ENCODE data around the gene FBXO11. TPM values are rescaled to one million over a fixed set of nuclear protein-coding genes. Genes with fewer than 3 reads are reported as not detected.

Gene FBXO11
- total RNA-seq, 1 experiment from 2014 or later, result 58.9 TPM

DNA sequence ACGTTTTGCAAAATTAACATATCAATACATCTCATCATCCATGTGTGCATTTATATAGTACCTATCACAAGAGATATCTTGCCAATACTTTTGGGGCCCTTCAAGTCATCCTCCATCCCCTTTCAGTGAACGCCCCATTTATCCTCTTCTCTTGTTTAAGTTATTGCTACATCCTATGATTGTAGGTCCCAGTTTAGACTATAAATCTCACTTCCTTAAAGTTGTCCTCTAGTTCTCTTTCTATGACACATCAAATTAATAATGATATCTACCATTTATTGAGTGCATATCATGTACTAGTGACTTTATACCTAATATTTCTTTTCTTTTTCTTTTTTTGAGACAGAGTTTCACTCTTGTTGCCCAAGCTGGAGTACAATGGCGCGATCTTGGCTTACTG, 28.8 kb upstream of the FBXO11 start:
- Histone ChIP-seq H3K9me3 (ENCODE audit: control insufficient read depth, insufficient read depth, low read depth, low read length) (no peaks in the 10 kb centered on the region), H3K27me3 (ENCODE audit: control insufficient read depth, insufficient read depth, low read length) (no peaks in the 10 kb centered on the region), H3K36me3 (ENCODE audit: control insufficient read depth, insufficient read depth, low read length) (no peaks in the 10 kb centered on the region), H3K27ac (ENCODE audit: low read length) (no peak overlapping the region), H3K4me3 (ENCODE audit: low read depth in 2 of 2, low read length in 2 of 2) (no peak overlapping the region), H3K4me1 (ENCODE audit: control insufficient read depth, insufficient read depth, low read length) (no peaks in the 10 kb centered on the region)
- CTCF ChIA-PET, result no interaction called here
- TF ChIP-seq, protein P1, sequence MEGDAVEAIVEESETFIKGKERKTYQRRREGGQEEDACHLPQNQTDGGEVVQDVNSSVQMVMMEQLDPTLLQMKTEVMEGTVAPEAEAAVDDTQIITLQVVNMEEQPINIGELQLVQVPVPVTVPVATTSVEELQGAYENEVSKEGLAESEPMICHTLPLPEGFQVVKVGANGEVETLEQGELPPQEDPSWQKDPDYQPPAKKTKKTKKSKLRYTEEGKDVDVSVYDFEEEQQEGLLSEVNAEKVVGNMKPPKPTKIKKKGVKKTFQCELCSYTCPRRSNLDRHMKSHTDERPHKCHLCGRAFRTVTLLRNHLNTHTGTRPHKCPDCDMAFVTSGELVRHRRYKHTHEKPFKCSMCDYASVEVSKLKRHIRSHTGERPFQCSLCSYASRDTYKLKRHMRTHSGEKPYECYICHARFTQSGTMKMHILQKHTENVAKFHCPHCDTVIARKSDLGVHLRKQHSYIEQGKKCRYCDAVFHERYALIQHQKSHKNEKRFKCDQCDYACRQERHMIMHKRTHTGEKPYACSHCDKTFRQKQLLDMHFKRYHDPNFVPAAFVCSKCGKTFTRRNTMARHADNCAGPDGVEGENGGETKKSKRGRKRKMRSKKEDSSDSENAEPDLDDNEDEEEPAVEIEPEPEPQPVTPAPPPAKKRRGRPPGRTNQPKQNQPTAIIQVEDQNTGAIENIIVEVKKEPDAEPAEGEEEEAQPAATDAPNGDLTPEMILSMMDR (IDR thresholded peaks at IDR 0.05), result no peak
- POLR2A ChIA-PET, result no interaction called here
- BruUV-seq (replicated peaks), result no TSS peak
- ATAC-seq, result no peak
- intact Hi-C loops (cut with micrococcal nuclease; ENCODE audit: unreplicated experiment), result no loop called here
- DNase-seq (ENCODE audit: low read depth, low spot score), result no peak
- in situ Hi-C loops (cut with HindIII; ENCODE audit: low pct_unique_long_range_greater_than_20kb, low sequenced_read_pairs), result no loop called here

DNA sequence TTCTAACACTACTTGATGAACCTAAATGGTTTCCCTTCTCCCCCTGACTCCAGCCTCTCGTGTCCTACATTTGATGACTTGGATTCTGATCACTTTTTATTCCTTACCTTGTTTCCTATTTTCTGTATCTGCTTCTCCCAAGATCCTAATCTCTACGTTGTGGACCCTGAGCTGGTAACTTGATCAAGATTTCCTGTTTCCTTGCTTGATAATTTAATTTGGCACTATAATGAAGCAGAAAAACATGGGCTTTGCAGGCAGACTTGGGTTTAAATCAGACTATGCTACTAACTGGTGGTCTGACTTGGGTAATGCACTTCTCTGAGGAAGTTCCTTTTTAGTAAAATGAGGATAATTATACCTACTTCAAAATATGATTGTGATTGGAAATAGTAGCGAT, 11.7 kb upstream of the FBXO11 start:
- DNase-seq (ENCODE audit: low read depth, low spot score), result no peak
- in situ Hi-C loops (cut with HindIII; ENCODE audit: low pct_unique_long_range_greater_than_20kb, low sequenced_read_pairs) (no loop called here), intact Hi-C loops (cut with micrococcal nuclease; ENCODE audit: unreplicated experiment) (no loop called here)
- Histone ChIP-seq H3K27ac (ENCODE audit: low read length) (no peak overlapping the region), H3K4me3 (ENCODE audit: low read depth in 2 of 2, low read length in 2 of 2) (no peak overlapping the region), H3K4me1 (ENCODE audit: control insufficient read depth, insufficient read depth, low read length) (no peaks in the 10 kb centered on the region), H3K36me3 (ENCODE audit: control insufficient read depth, insufficient read depth, low read length) (no peaks in the 10 kb centered on the region), H3K9me3 (ENCODE audit: control insufficient read depth, insufficient read depth, low read depth, low read length) (no peaks in the 10 kb centered on the region), H3K27me3 (ENCODE audit: control insufficient read depth, insufficient read depth, low read length) (no peaks in the 10 kb centered on the region)
- CTCF ChIA-PET, result no interaction called here
- no TSS peak for BruUV-seq (replicated peaks)
- no peak for ATAC-seq
- TF ChIP-seq, protein P1 (IDR thresholded peaks at IDR 0.05), result no peak
- TF ChIP-seq SIN3A (IDR thresholded peaks at IDR 0.05; ENCODE audit: borderline replicate concordance, insufficient read depth, low read depth, low read length), result no peak
- TF ChIP-seq, protein P2, sequence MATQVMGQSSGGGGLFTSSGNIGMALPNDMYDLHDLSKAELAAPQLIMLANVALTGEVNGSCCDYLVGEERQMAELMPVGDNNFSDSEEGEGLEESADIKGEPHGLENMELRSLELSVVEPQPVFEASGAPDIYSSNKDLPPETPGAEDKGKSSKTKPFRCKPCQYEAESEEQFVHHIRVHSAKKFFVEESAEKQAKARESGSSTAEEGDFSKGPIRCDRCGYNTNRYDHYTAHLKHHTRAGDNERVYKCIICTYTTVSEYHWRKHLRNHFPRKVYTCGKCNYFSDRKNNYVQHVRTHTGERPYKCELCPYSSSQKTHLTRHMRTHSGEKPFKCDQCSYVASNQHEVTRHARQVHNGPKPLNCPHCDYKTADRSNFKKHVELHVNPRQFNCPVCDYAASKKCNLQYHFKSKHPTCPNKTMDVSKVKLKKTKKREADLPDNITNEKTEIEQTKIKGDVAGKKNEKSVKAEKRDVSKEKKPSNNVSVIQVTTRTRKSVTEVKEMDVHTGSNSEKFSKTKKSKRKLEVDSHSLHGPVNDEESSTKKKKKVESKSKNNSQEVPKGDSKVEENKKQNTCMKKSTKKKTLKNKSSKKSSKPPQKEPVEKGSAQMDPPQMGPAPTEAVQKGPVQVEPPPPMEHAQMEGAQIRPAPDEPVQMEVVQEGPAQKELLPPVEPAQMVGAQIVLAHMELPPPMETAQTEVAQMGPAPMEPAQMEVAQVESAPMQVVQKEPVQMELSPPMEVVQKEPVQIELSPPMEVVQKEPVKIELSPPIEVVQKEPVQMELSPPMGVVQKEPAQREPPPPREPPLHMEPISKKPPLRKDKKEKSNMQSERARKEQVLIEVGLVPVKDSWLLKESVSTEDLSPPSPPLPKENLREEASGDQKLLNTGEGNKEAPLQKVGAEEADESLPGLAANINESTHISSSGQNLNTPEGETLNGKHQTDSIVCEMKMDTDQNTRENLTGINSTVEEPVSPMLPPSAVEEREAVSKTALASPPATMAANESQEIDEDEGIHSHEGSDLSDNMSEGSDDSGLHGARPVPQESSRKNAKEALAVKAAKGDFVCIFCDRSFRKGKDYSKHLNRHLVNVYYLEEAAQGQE (IDR thresholded peaks at IDR 0.05; ENCODE audit: insufficient read depth in 1 of 2, low read depth in 2 of 2, low read length in 1 of 2), result no peak
- POLR2A ChIA-PET, result no interaction called here

DNA sequence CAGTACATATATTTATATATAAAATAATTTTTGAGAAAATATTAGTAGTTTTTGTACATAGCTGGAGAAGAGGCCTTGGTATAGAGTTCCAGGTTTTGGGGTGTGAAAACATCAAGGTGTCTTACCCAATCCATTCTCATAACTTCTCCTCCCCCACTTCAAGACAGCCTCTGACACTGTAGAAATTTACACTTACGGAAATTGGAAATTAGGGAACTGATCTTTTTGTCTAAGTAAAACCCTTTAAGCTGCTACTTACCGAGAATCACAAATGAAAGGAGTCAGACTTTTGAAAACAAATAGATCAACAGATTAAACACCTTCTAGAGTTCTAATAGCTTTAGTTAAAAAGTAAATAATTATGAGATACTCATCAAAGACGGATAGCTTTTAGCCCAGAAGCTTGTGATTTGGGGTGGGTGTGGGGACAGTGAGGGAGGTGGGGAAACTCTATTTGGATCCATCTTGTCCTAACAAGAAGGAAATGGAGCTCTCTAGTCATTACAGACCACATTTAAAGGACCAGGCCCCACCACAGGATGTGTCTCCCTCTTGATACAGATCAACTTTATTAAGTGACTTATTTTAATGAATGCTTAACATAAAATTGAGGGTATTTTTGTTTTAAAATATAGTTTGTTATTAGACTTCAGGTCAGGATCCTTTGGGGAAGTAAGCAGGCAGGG, 11.1 kb upstream of the FBXO11 start:
- CTCF ChIA-PET, result no interaction called here
- no peak for ATAC-seq

More for the DNA sequence above, 11.1 kb upstream of the FBXO11 start:
- Histone ChIP-seq H3K27ac (ENCODE audit: low read length) (no peak overlapping the region), H3K4me3 (ENCODE audit: low read depth in 2 of 2, low read length in 2 of 2) (no peak overlapping the region), H3K9me3 (ENCODE audit: control insufficient read depth, insufficient read depth, low read depth, low read length) (no peaks in the 10 kb centered on the region), H3K36me3 (ENCODE audit: control insufficient read depth, insufficient read depth, low read length) (no peaks in the 10 kb centered on the region), H3K4me1 (ENCODE audit: control insufficient read depth, insufficient read depth, low read length) (no peaks in the 10 kb centered on the region), H3K27me3 (ENCODE audit: control insufficient read depth, insufficient read depth, low read length) (no peaks in the 10 kb centered on the region)
- TF ChIP-seq POLR2AphosphoS5 (IDR thresholded peaks at IDR 0.05; ENCODE audit: low read depth, low read length), result no peak
- TF ChIP-seq TCF7L2 (IDR thresholded peaks at IDR 0.05; ENCODE audit: low read depth, low read length), result no peak
- no peak for TF ChIP-seq SIN3A (IDR thresholded peaks at IDR 0.05; ENCODE audit: borderline replicate concordance, insufficient read depth, low read depth, low read length)
- TF ChIP-seq, protein P1 (IDR thresholded peaks at IDR 0.05), result no peak
- TF ChIP-seq, protein P2 (IDR thresholded peaks at IDR 0.05; ENCODE audit: insufficient read depth in 1 of 2, low read depth in 2 of 2, low read length in 1 of 2), result no peak
- BruUV-seq (replicated peaks), result no TSS peak
- DNase-seq (ENCODE audit: low read depth, low spot score), result no peak
- intact Hi-C loops (cut with micrococcal nuclease; ENCODE audit: unreplicated experiment) (no loop called here), in situ Hi-C loops (cut with HindIII; ENCODE audit: low pct_unique_long_range_greater_than_20kb, low sequenced_read_pairs) (no loop called here)
- POLR2A ChIA-PET, result interaction anchor here (0.6 kb wide), 1 partner anchor 59 kb away, joined by 10 read pairs; no protein-coding TSS in a partner anchor
